GM10847 (cell line): ENCODE data around the gene TMEM86A.

ENCODE experiments used
- POLR2A ChIP-seq: IDR thresholded peaks from 2 replicates; pipeline ENCODE4 v1.6.1; 2011; ENCODE audit not compliant: insufficient read length; ENCODE audit errors: extremely low read depth

Gene TMEM86A

DNA sequence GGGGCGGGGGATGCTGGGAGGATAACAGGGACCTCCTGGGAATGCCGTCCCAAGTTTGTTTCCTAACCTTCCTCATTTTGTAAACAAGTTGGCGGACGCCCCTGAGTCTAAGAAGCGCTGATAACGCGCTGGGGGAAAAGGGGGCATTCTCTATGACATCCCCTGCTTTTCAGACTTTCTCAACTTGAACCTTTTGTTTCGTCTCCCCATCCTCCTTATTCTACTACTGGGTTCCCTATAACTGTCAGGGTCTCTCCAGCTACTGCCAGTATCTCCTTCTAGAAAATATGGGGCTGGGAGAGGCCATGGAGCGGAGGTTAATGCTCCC lies 654 bp downstream of the TMEM86A start:
- no peak for TF ChIP-seq POLR2A

DNA sequence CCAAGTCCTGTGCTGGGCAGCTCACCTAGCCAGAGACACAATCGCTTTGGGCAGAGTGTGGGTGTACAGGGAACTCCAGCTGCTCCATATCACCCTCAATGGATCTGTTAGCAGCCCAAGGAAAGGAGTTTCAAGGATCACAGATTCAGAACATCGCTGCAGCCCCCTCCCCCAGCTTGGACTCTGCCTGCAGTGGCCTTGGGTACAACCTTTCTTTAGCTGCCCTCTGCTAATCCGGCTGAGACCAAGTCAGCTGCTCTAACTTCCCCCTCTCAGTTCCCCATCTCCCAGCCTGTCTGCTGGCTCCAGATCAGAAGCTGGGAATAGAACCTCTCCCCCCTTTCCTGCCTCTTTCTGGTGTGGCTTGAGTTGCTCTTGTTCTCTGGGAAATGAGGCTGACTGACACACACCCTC lies 1.3 kb downstream of the TMEM86A start:
- TF ChIP-seq POLR2A = no peak

DNA sequence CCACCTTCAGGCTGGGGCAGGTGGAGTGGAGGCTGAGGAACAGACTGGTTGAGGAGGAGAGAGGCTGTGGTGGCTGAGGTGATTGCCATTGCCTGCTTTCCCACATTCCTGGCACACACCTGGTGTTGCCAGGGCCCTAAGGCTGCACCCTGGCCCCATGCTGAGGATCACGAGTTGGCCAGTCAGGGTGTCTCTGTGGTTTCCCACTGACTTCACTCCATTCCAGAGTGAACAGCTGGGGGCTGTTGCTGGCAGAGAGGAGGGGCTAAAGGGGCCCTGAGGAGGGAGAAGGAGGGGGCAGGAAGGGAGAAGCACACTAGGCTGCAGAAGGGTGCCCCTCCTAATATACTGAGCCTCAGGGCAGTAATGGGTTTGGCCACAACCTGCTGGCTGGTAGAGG lies 1.8 kb downstream of the TMEM86A start:
- no peak for TF ChIP-seq POLR2A

DNA sequence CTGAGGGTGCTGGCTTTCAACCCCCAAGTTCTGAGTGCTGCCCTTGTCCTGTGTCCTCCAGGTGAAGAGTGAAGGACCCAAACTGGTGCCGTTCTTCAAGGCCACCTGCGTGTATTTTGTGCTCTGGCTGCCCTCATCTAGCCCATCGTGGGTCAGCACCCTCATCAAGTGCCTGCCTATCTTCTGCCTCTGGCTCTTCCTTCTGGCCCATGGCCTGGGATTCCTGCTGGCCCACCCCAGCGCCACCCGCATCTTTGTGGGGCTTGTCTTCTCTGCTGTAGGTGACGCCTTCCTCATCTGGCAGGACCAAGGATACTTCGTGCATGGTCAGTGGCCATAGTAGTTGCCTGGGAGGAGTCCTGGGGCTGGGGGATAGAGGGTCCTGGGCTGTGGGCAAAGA lies 2.3 kb downstream of the TMEM86A start:
- no peak for TF ChIP-seq POLR2A

DNA sequence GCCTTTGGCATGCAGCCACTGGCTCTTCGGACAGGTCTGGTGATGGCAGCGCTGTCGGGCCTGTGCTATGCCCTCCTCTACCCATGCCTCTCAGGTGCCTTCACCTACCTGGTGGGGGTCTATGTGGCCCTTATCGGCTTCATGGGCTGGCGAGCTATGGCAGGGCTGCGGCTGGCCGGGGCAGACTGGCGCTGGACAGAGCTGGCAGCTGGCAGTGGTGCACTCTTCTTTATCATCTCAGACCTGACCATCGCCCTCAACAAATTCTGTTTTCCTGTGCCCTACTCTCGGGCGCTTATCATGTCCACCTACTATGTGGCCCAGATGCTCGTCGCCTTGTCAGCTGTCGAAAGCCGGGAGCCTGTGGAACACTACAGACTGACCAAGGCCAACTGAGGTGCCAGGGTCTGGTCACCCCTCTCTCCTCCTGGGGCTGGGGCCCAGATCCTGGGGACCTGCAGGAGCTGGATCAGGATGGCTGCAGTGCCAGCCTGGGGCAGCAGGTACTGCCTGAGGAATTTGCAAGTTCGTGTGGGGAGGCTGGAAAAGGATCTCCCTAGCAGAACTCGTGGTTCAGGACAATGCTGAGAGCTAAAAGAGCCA lies 3.1 kb downstream of the TMEM86A start:
- no peak for TF ChIP-seq POLR2A

DNA sequence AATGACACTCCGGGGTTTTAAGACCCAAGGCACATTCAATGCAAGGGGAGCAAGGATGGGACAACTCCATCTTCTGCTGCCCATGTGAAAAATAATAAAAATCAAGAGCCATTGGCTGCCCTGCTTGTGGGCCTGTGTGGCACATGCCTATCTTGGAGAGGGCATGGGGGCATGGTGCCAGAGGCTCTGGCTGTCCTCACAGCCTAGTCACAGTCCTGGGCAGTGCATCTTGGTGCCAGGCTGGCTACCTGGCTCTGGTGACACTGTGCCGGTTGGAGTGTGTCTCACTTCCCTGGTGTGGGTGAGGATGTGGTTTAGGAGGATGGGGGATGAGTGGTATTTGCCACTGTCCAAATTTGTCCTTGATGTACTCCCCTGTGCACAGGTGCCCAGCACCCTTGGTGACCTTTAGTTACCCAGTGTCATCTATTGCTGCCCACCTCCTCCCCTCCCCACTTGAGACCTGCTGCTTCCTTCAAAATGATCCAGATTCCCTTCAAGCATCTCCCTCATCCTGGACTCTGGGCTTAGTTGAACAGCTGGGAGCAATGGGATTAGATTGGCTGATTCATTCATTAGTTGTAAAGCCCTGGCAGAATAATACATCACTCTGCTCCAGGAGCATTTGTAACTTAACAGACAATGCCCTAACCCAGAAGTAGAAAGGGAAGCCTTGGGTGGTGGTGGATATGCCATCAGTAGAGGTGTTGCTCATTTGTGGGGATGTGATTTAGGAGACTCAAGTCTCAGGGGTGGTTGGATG lies 4.6 kb downstream of the TMEM86A start:
- no peak for TF ChIP-seq POLR2A

DNA sequence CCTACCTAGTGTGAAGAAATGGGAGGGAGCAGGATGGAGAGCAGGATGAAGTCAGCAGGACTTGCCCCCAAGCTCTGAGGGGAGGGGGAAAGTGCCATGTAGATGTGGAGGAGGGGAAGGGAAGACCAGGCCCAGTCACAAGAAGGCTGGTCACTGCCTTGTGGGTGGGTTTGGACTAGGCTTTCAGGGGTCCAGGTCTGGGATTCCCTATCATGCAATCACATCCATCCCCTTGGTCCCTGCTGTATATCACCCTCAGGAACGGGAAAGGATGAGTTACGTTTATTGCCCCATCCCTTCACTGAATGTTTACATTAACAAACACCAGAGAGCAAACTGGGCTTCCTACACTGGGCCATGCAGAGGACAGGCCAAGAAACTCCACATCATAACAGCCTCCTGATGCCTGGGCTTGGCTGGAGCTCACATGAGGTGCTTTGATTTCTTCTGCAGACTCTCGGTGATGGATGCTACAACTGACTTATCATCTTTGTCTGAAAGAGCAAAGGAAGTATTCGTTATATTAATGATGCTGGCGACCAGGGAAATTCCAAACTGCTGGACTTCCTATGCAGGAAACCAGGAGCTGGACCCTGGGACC lies 5.6 kb downstream of the TMEM86A start:
- no peak for TF ChIP-seq POLR2A

DNA sequence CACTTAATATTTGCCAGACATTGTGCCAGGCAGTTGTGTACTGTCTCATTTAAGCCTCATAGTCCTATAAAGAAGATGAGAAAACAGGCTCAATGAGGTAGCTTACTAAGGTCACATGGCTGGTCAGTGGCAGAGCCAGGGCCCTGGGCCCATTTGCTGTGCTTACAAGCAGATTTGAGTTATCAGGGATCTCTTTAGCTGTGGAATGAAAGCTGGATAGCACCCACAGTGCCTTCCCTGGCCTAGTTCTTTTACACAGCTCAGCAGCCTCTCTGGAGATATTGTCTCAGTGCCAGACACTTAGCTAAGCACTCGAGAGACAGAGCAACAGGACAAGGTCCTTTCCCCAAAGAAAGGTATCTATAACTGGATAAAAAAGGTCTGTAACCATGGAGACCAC lies 6.1 kb downstream of the TMEM86A start:
- TF ChIP-seq POLR2A = no peak

DNA sequence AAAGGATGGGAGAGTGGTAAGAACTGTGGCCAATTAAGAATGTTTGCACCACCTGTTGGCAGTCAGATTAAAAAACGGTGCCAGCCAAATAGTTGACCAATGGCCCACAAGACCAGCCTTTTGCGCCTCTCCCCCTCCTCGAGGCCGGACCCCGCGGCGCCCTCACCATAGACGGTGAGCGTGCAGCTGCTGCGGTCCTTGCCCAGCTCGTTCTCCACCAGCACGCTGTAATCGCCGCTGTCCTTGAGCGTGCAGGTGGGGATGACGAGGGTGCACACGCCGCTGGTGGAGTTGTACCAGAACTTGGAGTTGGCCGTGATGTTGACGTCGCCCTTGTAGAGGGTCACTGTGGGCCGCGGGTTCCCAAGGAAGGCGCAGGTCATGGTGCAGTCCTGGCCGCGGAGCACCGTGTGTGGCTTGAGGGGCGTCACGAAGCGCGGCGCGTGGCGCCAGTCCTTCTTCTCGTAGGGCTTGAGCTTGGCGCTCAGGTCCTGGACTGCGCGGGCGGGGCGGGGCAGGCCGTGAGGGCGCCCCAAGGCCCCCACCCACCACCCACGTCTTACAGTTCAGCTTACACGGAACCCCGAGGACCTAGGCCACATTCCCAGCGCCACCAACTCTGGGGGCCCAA lies 7.2 kb downstream of the TMEM86A start:
- no peak for TF ChIP-seq POLR2A

DNA sequence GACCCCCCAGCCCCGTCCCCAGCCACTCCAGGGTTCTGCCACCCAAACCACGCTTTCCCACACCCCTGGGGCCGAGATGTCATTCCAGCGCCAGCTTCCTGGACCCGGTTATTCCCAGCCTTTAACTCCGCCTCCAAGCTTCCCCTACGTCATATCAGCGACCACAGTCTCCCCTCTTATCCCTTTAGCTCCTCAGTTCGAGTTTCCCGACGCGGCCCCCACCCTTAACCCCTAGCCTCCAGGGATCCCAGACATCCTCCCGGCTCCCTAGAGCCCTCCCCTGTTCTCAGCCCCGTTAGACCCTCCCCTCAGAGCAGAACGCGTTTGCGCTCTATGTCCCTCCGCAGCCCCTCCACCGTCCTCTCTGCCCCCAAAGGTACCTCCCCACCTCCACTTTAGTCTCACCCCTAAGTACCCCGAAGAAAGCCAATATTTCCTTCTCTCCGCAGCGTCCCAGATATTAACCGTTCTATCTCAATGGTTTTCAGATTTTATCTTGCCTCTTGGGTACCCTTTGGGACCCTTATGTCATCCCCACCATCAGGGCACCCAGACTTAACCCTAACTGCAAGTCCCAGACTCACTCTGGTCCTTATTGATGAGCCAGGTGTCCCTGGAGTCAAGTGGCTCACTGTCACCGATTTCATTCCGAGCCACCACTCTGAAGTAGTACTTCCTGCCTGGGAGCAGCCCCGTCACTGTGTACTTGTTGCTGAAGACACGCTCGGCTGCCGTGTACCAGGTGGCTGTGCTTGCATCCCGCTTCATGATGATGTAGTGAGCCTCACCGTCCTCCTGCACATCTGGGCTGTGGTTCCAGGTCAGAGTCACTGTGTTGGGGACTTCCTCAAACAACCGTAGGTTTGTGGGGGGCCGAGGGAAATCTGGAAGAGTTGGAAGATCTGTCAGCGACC lies 8.0 kb downstream of the TMEM86A start:
- TF ChIP-seq POLR2A = no peak

DNA sequence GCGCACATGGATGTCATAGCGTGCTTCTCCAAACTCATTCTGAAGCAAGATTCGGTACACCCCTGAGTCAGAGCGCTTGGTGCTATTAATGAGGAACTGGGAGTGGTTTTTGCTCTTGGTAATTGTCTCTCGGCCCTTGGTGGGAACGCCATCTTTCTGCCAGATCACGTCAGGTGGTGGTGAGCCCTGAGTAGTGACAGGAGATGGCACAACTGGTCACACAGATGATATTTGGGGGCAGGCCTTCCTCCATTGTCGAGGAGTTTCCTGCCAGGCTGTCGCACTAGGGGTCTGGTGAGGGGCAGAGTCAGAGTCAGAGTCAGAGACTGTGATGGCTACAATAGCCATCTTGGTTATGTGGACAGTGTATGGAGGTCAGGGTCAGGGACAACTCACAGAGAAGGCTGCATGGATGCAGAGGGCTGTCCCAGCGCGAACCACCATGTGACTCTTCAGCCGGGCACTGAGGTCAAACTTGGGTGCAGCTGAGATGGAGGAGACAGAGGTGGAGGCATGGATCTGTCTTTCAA lies 9.3 kb downstream of the TMEM86A start:
- no peak for TF ChIP-seq POLR2A

DNA sequence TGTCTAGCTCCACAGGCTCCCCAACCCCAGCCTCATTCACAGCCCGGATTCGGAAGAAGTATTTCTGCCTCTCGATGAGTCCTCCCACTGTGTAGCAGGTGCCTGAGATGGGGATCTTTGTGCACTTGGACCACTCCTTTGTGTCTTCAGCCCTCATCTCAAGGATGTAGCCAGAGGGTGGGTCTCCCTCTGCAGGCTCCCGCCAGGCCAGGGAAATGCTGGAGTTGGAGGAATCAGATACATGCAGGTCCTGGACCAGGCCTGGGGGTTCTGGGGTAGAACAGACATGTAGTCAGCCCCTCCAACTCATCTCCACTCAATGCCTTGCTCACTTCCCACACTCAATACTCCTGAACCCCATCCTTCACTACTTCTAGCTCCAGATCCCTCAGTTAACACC lies 10.8 kb downstream of the TMEM86A start:
- no peak for TF ChIP-seq POLR2A

DNA sequence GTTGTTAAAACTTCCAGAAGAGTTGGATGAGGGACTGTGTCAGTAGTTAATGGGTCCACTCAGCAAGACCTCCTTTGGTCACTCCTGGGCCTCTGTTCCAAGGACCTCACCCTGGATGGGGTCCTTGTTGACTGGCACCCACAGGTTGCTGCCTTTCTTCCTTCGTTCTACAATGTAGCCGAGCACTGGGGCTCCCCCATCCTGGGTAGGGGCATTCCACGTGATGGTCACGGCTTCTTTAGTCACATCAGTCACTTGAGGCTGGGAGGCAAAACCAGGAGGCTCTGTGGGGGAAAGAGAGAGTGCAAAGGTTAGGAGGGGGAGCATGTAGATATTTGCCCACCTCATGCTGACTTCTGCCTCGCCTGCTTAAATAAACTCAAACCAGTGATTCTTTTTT lies 12.0 kb downstream of the TMEM86A start:
- TF ChIP-seq POLR2A = no peak

DNA sequence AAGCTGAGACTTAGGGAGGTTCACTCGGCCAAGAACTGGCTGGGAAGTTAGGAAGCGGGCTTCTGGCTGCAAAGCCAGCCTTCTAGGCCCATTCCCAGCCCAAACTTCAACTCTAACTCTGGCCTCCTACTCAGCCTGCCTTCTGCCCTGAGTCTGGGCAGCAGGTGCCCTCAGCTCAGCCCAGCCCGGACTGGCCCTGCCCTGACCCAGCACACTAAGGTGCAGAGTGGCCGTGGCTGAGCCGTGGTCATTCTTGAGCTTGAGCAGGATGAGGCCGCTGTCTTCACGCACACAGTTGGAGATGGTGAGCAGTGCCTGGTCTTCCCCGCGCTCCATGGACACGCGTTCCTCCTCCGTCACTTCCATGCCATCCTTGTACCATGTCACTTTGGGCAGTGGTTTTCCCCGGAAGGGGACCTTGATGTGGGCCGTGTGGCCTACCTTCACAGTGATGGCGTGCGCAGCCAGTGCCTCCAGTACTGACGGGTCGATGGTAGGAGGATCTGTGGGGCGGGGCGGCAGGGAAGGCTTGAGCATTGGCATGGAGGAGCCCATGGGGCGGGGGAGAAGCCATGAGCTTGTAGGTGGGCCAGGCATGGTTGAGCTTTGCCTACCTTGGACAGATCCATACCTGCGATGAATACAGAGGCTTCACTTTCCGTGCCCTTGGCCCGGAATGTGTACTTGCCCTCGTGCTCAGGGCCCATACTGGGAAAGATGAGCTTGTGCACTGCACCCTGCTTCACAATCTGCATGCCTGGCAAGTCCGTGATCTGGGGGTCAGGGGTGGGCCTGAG lies 15.3 kb downstream of the TMEM86A start:
- no peak for TF ChIP-seq POLR2A

DNA sequence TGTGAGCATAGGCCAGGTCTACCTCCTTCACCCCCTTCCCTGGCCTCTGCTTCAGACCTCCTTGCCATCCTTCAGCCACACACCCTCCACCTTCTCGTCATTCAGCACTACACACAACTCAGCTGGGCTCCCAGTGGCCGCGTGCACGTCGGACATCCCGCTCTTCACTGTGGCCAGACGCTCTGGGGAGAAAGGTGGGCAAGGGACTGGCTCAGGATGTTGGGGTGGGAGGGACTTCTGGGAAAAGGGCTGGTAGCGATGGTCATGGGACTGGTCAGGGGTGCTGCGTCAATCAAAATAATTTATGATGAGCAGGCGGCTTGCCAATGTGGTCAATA lies 15.8 kb downstream of the TMEM86A start:
- TF ChIP-seq POLR2A = no peak

DNA sequence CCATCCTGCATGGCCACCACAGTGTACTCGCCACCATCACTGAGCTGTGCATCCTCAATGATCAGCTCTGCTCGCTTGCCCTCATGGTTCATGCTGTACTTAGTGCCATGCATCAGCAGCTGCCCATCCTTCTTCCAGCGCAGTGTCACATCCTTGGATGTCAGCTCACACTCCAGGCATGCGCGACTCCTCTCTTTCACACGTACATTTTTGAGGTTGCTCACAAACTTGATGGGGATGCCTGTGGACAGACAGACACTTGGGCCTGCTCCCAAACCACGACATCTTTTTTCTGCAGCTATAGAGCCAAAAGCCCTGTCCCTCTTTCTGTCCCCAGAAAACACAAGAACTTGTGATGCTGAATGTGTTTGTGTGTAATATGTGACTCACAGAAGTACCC lies 16.9 kb downstream of the TMEM86A start:
- TF ChIP-seq POLR2A = no peak
